ENCODE measurements around the gene ACOX3. TPM values are rescaled to one million over a fixed set of nuclear protein-coding genes. Genes with fewer than 3 reads are reported as not detected.

The ACOX3 gene
- total RNA-seq, 6 experiments from 2014 or later = 18.6 to 23.2 (median 19.9) TPM

GRCh38 chr4:8378101-8378724 is 62.3 kb downstream of the ACOX3 start:
- DNase-seq = no peak
- no peak overlapping the region for H3K27ac Mint-ChIP-seq
- TF ChIP-seq CTCF (IDR thresholded peaks at IDR 0.05) = no peak

GRCh38 chr4:8377103-8378075 is 63.1 kb downstream of the ACOX3 start:
- Mint-ChIP-seq H3K27me3 (ENCODE audit: insufficient read depth) (peaks cover 2% of the 10 kb centered on the region), H3K4me1 (ENCODE audit: low read depth) (no peaks in the 10 kb centered on the region), H3K36me3 (ENCODE audit: low read depth) (0 out of 2 replicates have a peak, but pooled peaks cover 5% of the 10 kb centered on the region), H3K9me3 (no peaks in the 10 kb centered on the region), H3K27ac (no peak overlapping the region), H3K4me3 (no peak overlapping the region)
- DNase-seq = no peak
- no peak for TF ChIP-seq CTCF (IDR thresholded peaks at IDR 0.05)

More at GRCh38 chr4:8378101-8378724, 62.3 kb downstream of the ACOX3 start:
- Mint-ChIP-seq H3K4me1 (ENCODE audit: low read depth) (no peaks in the 10 kb centered on the region), H3K9me3 (no peaks in the 10 kb centered on the region), H3K36me3 (ENCODE audit: low read depth) (0 out of 2 replicates have a peak, but pooled peaks cover 3% of the 10 kb centered on the region), H3K4me3 (no peak overlapping the region), H3K27me3 (ENCODE audit: insufficient read depth) (no peaks in the 10 kb centered on the region; the same call in 1 of the 2 replicates)

- no peaks in the 10 kb centered on the region for H3K4me1 Mint-ChIP-seq (ENCODE audit: low read depth)
- peaks cover 3% of the 10 kb centered on the region for H3K27me3 Mint-ChIP-seq (ENCODE audit: insufficient read depth)
- H3K27ac Mint-ChIP-seq = no peak overlapping the region
- H3K4me3 Mint-ChIP-seq = no peak overlapping the region
- no peak for TF ChIP-seq CTCF (IDR thresholded peaks at IDR 0.05)
- no peak for DNase-seq
- 0 out of 2 replicates have a peak, but pooled peaks cover 5% of the 10 kb centered on the region for H3K36me3 Mint-ChIP-seq (ENCODE audit: low read depth)
- H3K9me3 Mint-ChIP-seq = no peaks in the 10 kb centered on the region
Observed at GRCh38 chr4:8376361-8377102, 64.0 kb downstream of the ACOX3 start.

- Mint-ChIP-seq H3K9me3 (no peaks in the 10 kb centered on the region), H3K4me3 (no peak overlapping the region), H3K36me3 (ENCODE audit: low read depth) (0 out of 2 replicates have a peak, but pooled peaks cover 5% of the 10 kb centered on the region), H3K27me3 (ENCODE audit: insufficient read depth) (peaks cover 3% of the 10 kb centered on the region), H3K4me1 (ENCODE audit: low read depth) (no peaks in the 10 kb centered on the region), H3K27ac (no peak overlapping the region)
- no peak for DNase-seq
- no peak for TF ChIP-seq CTCF (IDR thresholded peaks at IDR 0.05)
Observed at GRCh38 chr4:8374851-8375649, 65.5 kb downstream of the ACOX3 start.

Measured in HFFc6 (cell line).